HG03025 (cell line): ENCODE measurements around the gene DUT.

Experiments used
- ATAC-seq: cut with Tn5 transposase; IDR thresholded peaks from one replicate; pipeline ENCODE4 v1.9.1; 2021; ENCODE audit warnings: mild to moderate bottlenecking, moderate library complexity; ENCODE audit not compliant: unreplicated experiment, low FRiP score

Gene DUT

DNA sequence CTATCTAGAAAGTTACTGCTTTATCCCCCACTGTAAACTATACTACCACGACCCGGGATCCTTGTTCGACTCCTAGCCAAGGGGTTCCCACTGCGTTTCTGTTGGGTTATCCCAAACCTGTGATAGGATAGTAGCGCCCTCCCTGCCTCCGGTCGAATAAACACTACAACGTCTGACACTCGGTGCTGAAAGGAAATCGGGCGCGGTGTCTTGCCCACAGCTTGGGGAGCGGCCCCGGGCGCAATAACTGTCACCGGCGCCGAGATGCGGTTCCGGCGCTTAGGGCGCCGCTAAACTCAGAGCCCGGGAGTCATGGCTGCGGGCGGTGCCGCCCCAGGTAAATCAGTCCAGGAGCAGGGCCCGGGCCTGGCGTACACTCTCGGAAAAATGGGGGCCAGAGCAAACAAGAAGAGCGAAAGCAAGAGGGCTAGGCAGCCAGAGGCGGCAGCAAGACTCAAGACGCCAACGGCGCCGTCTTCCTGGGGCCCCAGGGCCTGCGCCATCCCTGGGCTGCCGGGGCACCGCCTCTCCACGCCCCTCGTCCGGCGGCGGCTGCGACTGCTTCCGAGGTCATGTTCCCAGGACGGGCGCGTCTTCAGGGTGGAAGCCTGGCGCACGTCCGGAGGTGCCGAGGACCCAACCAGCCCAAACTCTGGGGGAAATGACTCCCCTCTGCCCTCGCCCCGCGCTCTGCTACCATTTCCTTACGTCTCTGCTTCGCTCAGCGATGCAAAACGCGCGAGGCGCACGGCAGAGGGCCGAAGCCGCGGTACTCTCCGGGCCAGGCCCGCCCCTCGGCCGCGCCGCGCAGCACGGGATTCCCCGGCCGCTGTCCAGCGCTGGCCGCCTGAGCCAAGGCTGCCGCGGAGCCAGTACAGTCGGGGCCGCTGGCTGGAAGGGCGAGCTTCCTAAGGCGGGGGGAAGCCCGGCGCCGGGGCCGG lies at the start of gene DUT:
TSS of gene DUT (plus strand) at position 575 of the 941 bp plus-strand sequence. CDS start at position 662, 87 bp downstream.
- ATAC-seq: peak; percentile 91

DNA sequence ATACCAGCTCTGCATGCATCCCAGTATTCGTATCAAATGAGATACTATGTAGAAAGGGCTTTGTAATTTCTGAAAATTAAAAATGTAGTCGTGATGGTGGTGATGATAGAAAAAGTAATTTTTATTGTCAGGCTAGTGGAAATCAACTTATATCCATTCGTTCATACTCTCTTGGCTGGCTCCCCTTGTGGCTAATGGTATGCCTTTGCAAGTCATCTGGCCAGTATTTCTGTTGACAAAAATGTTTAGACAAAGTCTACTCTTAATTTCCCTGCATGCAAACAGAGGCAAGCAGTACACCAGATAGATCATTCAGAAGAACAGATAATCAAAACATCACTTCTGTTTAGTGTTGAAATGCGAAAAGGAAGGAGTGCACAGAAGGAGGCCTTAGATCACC lies 49.6 kb upstream of the DUT start:
- no peak for ATAC-seq

DNA sequence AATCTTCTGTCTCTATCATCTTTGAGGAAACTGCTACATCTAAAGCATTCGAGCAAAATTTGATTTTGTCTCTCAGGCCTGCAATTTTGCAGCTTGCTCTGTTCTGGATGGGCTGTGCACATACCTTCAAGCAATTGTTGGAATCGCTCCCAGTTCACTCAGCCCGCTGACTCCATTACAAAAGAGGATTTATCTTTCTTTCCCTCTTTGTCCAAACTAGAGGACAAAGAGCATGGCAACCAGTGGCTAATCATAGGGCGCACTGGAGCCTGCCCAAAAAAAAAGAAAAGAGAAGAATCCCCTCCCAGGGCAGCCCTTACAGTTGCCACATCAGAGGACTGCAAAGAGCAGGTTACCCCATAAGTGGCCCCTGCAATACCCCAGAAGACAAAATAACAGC lies 49.0 kb upstream of the DUT start:
- no peak for ATAC-seq

DNA sequence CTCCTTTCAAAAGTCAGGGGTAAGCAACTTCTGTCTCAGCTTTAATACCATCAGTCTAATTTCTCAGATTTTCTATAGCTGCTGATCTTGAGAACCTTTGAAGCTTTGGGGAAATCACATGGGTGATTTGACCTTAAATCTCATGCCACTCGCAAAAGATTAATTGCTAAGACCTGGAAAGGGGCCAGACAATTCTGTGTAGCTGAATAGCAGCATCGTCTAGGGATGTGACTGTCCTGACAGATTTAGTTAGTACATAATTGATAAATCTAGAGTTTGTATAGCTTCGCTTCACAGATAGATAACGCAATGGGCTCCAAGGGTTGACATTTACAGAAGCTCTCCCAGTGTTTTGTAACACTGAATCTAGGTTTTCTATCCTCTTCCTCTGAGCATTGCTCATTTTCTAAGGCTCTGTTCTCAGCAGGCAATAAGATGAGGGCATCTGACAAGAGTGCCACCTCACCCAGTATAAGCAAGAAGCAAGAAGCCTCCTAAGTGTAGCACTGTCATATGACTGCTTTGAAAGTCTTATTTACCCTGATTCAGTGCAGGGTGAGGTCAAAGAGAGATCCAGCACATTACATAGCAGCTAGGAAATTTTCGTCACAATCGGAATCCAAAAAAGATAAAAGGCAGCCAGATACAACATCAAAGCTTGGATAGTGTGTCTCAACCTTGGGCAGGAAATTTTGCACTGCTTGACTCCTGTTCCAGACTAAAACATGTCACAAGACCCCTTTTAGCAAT lies 47.7 kb upstream of the DUT start:
- ATAC-seq: no peak

DNA sequence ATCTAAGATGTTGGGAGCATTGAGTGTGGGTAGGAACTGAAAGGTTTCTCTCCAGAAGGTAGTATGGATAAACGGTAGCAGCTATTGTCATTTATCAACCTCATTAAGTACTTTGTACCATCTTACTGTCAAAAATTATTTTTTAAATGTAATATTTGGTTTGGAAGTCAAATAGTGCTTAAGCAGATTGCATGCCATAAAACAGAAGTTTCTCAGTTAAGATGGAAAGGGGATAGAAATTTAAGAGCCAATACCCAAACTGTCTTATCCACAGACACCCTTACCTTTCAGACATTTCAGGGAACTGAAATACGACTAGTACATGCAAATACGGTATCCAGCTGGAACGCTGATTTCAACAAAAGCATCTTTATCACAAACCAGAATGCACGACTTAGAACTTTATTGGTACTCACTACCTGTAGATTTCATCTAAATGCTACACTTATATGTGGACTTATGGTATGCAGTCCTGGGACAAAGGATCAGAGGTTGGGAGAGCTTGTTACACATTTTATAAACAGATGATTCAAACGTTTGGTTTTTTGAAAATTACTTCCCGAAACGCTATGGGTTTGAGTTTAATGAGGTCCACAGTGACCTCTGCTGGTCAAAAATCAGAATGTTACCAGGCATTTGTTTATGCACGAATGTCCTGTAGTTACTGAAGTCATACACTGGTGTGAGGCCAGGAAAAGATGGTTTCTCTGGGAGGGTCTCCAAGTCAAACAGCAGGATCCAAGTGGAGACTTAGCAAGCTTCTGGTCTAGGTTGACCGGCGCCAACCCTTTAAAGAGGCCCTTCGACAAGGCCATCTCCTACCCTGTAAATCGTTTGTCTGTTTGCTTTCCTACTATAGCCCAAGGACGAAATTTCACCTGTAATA lies 45.7 kb upstream of the DUT start:
- peak; percentile 63 for ATAC-seq

DNA sequence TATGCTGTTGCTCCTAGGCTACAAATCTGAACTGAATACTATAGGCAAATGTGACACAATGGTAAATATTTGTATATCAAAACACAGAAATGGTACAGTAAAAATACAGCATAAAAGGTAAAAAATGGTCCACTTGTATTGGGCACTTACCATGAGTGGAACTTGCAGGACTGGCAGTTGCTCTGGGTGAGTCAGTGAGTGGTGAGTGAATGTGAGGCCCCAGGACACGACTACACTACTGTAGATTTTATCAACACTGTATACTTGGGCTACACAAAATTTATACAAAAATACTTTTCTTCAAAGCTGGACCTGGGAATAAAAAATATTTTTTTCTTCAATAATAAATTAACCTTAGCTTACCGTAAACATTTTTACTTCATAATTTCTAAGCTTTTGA lies 41.6 kb upstream of the DUT start:
- ATAC-seq: no peak

DNA sequence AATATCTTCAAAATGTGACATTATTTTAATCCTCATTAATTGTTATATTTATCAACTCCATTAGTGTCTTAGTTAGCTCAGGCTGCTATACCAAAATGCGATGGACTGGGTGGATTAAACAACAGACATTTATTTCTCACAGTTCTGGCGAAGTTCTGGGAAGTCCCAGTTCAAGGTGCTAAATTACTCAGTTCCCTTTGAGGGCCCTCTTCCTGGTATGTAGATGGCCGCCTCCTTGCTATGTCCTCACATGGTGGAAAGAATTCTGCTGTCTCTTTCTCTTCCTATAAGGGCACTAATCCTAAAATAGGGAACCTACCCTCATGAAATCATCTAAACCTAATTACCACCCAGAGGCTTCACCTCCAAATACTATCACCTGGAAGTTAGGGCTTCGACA lies 38.8 kb upstream of the DUT start:
- ATAC-seq: no peak

DNA sequence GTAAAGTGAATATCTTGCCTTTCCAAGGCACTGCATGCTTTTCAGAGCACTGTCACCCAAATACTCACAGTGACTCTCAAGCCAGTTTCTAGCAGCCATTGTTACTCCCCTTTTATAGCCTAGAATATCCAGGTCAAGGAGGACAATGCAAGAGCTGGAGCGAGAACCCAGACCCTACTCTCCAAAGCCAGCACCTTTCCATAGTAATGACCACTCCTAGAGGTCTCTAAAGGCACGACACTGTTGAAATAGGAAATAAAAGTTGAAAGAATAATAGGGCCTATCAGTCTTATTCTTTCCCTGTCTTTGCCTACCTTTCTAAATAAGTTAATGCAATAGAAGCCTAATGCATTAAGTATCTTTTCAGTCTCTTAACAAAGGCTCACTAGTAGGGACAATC lies 33.6 kb upstream of the DUT start:
- no peak for ATAC-seq

DNA sequence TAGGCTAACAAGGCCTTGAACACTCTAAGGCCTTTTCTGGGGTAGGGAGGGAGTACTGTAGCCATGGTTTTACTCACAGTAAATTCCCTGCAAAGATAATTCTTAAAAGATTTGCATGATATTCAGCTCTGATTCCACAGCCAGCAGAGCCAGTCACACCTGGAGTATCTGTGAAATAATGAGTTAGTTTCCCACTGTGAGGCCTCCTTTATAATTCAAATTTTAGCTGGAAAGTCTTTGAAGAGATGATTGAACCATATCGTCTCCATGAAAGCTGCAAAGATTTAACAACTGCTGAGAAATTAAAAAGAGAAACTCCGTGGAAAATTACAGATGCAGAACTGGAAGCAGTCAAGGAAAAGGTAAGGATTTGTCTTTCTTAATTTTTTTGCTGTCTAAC lies 32.3 kb upstream of the DUT start:
- no peak for ATAC-seq

DNA sequence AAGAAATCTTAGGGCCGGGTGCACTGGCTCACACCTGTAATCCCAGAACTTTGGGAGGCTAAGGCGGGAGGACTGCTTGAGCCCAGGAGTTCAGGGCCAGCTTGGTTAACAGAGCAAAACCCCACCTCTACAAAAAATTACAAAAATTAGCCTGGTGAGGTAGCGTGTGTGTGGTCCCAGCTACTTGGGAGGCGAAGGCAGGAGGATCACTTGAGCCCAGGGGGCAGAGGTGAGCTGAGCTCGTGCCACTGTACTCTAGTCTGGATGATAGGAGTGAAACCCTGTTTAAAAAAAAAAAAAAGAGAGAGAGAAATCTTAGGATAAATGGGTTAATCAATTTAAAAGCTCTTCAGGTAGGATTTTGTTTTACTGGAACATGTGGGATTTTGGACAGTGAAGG lies 31.2 kb upstream of the DUT start:
- no peak for ATAC-seq

DNA sequence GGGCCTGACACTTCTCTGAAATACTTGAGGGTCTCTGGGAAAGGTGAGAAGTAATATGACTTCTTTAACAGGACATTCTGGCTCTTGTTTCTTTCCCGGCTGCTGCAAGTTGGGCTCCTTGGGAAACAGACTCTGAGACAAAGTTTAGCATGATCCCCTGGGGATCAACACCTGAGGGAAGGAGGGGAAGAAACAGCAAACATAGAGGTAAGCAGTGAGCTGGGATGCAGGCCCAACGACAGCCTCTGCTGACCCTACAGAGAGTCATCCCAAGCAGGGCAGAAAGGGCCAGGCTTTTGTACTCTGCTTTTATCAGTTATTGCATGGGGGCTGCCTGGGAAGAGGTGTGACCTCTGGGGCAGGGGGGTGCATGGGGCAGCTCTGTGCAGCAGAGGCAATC lies 26.8 kb upstream of the DUT start:
- ATAC-seq: no peak

DNA sequence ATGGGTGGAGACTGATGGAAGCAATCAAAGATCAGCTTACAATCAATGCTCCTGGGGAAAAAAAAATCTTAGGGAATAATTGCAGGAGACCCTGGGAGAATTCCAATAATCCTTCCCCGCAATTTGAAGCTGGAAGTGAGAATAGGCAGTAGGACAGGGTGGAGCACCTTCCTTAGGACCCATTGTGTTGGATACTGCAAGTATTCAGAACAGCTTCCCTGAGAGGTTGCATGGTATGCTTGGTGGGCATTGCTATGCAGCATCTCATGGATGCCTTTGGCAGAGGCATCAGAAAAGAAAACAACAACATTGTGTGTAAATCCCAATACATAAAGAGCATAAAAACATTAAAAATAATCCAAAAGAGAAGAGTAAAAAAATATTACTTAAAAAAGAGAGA lies 24.6 kb upstream of the DUT start:
- no peak for ATAC-seq

DNA sequence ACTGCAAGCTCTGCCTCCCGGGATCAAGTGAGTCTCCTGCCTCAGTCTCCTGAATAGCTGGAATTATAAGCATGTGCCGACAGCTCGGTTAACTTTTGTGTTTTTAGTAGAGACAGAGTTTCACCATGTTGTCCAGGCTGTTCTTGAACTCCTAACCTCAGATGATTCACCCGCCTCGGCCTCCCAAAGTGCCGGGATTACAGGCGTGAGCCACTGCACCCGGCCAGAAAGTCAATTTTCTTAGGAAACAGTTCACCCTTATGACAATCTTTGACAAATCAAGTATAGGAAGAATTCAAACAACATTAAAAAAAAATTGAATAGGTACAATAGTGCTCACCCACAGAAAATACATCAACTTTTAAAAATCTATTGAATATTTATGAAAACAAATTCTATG lies 23.6 kb upstream of the DUT start:
- ATAC-seq: no peak

DNA sequence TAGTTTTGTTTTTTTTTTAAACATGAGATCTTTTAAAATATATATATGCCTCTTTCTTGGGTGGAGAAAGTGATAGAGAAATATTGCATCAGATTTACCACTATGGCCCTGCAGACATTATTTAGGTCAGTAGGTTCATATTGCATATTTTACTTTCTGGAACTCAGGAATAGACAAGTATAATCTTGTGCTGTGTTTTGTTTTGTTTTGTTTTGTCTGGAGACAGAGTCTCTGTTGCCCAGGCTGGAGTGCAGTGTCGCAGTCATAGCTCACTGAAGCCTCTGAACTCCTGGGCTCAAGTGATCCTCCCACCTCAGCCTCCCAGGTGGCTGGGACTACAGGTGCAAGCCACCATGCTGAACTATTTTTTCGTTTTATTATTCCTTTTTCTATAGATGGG lies 21.5 kb upstream of the DUT start:
- ATAC-seq: no peak

DNA sequence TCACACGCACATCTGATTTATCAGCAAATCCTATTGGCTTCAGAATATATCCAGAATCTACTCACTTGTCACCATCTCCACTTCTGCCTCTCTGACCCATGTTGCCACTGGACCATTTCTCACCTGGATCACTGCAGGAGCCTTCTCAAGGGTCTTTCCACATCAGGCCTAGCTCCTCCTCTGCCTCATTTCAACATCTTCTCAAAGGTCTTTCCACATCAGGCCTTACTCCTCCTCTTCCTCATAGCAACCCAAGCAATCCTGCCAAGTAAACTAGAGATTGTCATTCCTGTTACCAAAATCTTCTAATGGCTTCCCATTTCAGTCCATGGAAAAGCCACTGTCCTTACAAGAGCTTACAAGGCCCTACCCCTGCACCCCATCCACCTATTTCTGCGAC lies 18.0 kb upstream of the DUT start:
- no peak for ATAC-seq

DNA sequence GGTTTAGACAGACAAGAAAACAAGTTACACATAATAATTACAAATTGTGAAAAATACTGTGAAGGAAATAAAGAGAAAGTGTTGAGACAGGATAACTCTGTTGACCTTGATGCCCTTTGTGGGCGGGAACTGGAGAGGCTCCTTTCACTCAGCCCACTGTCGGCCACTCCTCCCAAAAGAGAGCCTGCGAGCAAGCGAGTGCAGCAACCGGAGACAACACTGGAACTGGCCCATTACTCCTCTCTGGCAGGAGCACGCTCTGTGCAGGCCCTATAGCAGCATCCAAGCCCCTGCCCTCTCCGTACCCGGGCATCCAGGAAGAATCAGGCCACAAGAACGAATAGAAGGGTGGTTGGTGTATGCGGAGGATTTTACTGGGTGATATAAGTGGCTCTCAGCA lies 16.2 kb upstream of the DUT start:
- ATAC-seq: no peak

DNA sequence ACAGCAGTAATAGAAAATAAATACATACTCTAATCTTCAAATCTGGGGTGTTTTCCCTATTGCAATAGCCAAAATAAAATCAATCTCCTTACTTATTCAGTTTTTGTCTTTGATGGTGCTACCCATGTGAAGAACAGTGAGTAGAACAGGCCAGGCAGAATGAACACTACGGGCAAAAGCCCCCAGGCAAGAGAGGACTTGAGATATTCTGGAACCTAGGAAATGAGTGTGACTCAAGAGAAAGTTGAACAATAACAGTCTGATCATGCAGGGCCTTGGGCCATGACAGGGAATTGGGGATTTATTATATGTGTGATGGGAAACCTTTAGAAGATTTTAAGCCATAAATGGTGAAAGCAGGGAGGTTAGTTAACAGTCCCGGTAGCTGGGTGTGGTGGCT lies 14.0 kb upstream of the DUT start:
- no peak for ATAC-seq

DNA sequence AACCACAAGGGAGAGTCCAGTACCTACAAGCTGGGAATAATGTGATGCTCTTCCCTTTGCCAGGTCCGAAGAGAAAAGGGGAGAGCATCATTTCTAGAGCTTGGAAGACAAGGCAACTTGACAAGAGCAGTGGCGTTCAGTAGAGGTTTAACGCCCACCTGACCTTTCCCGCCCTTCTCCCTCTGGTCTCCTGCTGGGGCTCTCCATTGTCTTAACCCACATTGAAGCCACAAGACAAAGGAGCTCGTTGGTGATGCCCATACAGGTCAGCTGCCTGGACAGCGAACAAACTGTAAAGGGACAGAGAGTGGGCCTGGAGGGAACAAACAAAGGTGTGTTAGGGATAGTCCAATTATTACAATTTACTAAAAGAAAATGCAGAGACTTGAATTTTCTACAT lies 13.1 kb upstream of the DUT start:
- no peak for ATAC-seq

DNA sequence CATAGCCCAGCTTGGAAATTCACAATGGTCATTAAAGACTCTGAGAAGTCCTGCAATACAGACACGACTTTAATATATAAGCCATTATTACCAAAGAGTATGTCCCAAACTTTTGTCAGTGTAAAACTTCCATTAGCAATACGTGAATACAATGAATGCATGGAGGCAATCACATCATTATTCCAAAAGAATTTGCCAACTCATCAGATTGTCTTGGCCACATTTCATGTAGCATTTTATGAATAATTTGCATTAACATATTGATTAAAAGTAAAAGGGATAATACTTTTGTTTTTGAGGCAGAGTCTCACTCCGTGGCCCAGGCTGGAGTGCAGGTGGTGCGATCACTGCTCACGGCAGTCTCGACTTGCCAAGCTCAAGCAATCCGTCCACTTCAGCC lies 7.9 kb upstream of the DUT start:
- ATAC-seq: no peak

DNA sequence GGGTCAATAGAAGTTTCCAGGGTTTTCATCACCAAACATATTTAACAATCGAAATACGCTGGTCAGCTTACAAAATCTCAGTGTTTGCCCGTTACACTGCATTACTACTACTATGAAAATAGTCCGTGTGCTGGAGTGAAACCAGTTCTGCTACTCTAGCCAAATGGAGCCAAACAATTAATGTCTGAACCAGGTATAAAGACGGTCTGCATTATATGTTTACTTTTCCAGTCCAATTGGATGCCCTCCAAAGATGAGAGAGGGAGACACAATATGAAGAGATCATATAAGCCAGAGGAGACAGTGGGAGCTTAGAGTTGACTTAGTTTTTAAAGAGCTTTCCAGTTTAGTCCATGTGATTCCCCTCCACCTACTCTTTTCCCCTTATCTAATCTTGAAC lies 6.3 kb upstream of the DUT start:
- no peak for ATAC-seq

DNA sequence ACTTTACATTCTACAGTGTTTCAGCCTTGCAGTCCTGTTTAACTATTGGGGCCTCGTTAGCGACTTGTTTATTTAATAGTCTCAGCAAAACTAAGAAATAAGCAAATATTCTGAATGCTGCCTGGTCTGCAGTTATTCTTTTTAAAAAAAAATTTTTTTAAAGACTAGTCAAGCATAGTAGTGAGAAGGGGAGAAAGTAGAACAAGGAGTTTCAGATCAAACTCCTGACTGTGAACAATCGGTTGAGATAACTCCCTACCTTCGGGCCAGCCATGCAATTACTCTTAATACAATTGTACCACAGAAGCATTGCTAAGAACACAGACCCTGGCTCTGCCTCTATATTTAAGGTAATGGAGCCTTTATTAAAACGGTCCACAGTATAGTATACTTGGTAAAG lies 5.8 kb upstream of the DUT start:
- no peak for ATAC-seq
